Measurements from ENCODE around the gene CRELD2. TPM values are rescaled to one million over a fixed set of nuclear protein-coding genes. Genes with fewer than 3 reads are reported as not detected.

CRELD2 gene
- polyA plus RNA-seq, 1 donor (not counting 4 experiments of a cell fraction or from before 2014, with no cell fraction given): 33.5 TPM

DNA sequence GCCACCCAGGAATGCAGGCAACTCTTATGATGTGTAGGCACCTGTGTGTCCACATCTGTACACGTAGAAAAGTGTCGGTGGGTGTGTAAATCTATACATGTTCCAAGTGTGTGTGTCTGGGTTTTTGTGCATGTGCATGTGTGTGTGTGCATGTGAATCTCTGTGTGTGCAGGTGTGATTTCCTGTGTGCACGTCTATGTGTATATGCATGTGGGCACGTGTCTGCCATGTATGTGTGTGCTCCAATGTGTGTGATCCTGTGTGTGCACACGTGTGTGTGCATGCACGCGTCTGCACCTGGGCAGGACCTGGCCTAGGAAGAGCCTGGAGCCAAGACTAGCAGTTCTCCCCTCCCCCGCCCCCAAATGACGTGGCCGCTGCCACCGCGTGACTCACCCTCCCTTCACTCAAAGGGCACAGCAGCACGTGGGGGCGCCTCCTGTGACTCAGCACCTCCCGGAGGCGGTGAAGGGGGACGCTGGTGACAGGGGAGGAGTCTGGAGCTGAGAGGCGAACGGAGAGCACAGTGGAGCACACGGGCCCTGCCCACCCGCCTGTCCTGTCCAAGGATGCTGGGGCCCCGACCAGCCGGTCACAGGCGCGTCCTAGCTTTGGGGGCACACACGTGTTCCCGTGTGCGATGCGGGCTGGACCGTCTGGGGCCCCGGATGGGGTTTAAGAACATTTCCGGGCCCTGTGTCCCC lies 52.2 kb downstream of the CRELD2 start:
- Histone ChIP-seq H3K27ac (ENCODE audit: control insufficient read depth, insufficient read depth, low read length) (peak overlapping the region; percentile 56), H3K4me1 (ENCODE audit: control insufficient read depth, extremely low read depth, insufficient read depth, low read length) (peaks cover 15% of the 10 kb centered on the region), H4K20me1 (ENCODE audit: control insufficient read depth, extremely low read depth, insufficient read depth, low read length) (no peaks in the 10 kb centered on the region), H2AFZ (ENCODE audit: control insufficient read depth, low read length) (peak overlapping the region; percentile 65), H3K79me2 (ENCODE audit: control insufficient read depth, insufficient read depth, low read length) (no peaks in the 10 kb centered on the region), H3K9ac (ENCODE audit: control insufficient read depth, extremely low read depth, insufficient read depth, low read length) (peak overlapping the region; percentile 78), H3K4me3 (ENCODE audit: control insufficient read depth in 2 of 3, extremely low read depth in 1 of 3, insufficient read depth in 2 of 3, low read depth in 1 of 3, low read length in 3 of 3) (peak overlapping the region; percentile 37 to 51 (median 48)), H3K9me3 (ENCODE audit: control insufficient read depth, low read depth, low read length) (no peaks in the 10 kb centered on the region), H3K9me1 (ENCODE audit: control insufficient read depth, extremely low read depth, insufficient read depth, low read length) (no peaks in the 10 kb centered on the region), H3K27me3 (ENCODE audit: control insufficient read depth, extremely low read depth, insufficient read depth, low read length) (no peaks in the 10 kb centered on the region), H3K36me3 (ENCODE audit: control insufficient read depth in 2 of 2, extremely low read depth in 1 of 2, insufficient read depth in 2 of 2, low read length in 2 of 2) (no peaks in the 10 kb centered on the region), H3K4me2 (ENCODE audit: control insufficient read depth, extremely low read depth, insufficient read depth, low read depth, low read length) (peak overlapping the region; percentile 82)
- DNase-seq (ENCODE audit: low read depth, low spot score) (peak; percentile 95), FAIRE-seq (peak; percentile 84)
- TF ChIP-seq, protein P1, sequence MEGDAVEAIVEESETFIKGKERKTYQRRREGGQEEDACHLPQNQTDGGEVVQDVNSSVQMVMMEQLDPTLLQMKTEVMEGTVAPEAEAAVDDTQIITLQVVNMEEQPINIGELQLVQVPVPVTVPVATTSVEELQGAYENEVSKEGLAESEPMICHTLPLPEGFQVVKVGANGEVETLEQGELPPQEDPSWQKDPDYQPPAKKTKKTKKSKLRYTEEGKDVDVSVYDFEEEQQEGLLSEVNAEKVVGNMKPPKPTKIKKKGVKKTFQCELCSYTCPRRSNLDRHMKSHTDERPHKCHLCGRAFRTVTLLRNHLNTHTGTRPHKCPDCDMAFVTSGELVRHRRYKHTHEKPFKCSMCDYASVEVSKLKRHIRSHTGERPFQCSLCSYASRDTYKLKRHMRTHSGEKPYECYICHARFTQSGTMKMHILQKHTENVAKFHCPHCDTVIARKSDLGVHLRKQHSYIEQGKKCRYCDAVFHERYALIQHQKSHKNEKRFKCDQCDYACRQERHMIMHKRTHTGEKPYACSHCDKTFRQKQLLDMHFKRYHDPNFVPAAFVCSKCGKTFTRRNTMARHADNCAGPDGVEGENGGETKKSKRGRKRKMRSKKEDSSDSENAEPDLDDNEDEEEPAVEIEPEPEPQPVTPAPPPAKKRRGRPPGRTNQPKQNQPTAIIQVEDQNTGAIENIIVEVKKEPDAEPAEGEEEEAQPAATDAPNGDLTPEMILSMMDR (optimal IDR thresholded peaks at IDR 0.05 in 1 of 3, IDR thresholded peaks at IDR 0.05 in 1 of 3, conservative IDR thresholded peaks at IDR 0.05 in 1 of 3; ENCODE audit: extremely low read depth in 1 of 3, insufficient read depth in 2 of 3, low read length in 3 of 3): no peak
- no peak for TF ChIP-seq EZH2 (IDR thresholded peaks at IDR 0.05; ENCODE audit: low read length)
- dilution Hi-C loops (cut with MboI; ENCODE audit: extremely low pct_ligation_motif_present, low sequenced_read_pairs): no loop called here

DNA sequence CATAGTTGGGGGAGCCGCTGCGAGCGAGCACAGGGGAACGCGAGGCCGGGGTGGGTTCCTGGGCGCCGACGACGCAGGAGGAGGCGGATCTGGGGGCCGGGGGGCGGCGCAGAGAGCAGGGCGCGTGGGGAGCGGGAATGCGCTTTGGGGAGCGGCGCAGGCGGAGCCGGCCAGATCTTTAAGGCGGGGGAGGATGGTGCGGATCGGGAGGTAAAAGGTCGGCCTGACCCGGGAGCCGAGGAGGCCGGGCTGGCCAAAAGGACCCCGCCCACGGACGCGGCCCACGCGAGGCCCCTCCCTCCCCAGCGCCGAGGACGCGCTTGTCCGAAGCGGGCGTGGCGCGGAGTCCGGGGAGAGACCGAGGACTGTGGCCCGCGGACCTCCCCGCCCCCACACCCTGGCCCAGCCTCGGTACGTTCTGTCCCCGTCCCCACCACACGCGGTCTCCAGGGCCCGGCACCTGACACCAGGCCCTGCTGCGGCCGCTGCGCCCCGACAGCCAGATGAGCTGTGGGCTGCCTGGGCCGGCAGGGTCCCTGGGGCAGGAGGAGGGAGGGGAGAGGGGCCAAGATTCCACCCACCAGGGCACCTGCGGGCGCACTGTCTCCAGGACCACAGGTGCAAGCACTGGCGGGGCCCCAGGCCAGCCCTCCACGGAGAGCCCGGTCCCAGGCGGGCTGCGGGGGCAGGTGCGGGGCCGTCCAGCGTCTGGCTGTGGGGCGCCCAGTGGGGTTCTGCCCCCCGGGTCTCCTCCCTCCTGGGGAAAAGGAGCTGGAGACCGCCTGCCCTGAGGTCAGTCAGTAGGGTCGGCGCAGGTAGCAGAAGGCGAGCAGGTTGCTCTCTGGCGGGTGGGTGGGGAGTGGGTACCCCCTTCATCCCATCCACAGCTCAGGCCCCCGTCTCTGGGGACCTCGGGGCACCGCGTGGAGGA lies 53.1 kb downstream of the CRELD2 start:
- Histone ChIP-seq H4K20me1 (ENCODE audit: control insufficient read depth, extremely low read depth, insufficient read depth, low read length) (no peaks in the 10 kb centered on the region), H3K36me3 (ENCODE audit: control insufficient read depth in 2 of 2, extremely low read depth in 1 of 2, insufficient read depth in 2 of 2, low read length in 2 of 2) (no peaks in the 10 kb centered on the region), H3K9me1 (ENCODE audit: control insufficient read depth, extremely low read depth, insufficient read depth, low read length) (no peaks in the 10 kb centered on the region), H3K9ac (ENCODE audit: control insufficient read depth, extremely low read depth, insufficient read depth, low read length) (peak overlapping the region; percentile 78), H3K27ac (ENCODE audit: control insufficient read depth, insufficient read depth, low read length) (peak overlapping the region; percentile 56), H3K4me3 (ENCODE audit: control insufficient read depth in 2 of 3, extremely low read depth in 1 of 3, insufficient read depth in 2 of 3, low read depth in 1 of 3, low read length in 3 of 3) (peak overlapping the region; percentile 37 to 51 (median 48)), H3K9me3 (ENCODE audit: control insufficient read depth, low read depth, low read length) (no peaks in the 10 kb centered on the region), H3K4me1 (ENCODE audit: control insufficient read depth, extremely low read depth, insufficient read depth, low read length) (peaks cover 15% of the 10 kb centered on the region), H3K27me3 (ENCODE audit: control insufficient read depth, extremely low read depth, insufficient read depth, low read length) (no peaks in the 10 kb centered on the region), H3K4me2 (ENCODE audit: control insufficient read depth, extremely low read depth, insufficient read depth, low read depth, low read length) (peak overlapping the region; percentile 82), H2AFZ (ENCODE audit: control insufficient read depth, low read length) (peak overlapping the region; percentile 65), H3K79me2 (ENCODE audit: control insufficient read depth, insufficient read depth, low read length) (no peaks in the 10 kb centered on the region)
- FAIRE-seq: no peak
- no peak for DNase-seq (ENCODE audit: low read depth, low spot score)
- no peak for TF ChIP-seq EZH2 (IDR thresholded peaks at IDR 0.05; ENCODE audit: low read length)
- TF ChIP-seq, protein P1 (optimal IDR thresholded peaks at IDR 0.05 in 1 of 3, IDR thresholded peaks at IDR 0.05 in 1 of 3, conservative IDR thresholded peaks at IDR 0.05 in 1 of 3; ENCODE audit: extremely low read depth in 1 of 3, insufficient read depth in 2 of 3, low read length in 3 of 3): no peak
- dilution Hi-C loops (cut with MboI; ENCODE audit: extremely low pct_ligation_motif_present, low sequenced_read_pairs): no loop called here
